Measurements from ENCODE around the gene PRKACA.

DNA sequence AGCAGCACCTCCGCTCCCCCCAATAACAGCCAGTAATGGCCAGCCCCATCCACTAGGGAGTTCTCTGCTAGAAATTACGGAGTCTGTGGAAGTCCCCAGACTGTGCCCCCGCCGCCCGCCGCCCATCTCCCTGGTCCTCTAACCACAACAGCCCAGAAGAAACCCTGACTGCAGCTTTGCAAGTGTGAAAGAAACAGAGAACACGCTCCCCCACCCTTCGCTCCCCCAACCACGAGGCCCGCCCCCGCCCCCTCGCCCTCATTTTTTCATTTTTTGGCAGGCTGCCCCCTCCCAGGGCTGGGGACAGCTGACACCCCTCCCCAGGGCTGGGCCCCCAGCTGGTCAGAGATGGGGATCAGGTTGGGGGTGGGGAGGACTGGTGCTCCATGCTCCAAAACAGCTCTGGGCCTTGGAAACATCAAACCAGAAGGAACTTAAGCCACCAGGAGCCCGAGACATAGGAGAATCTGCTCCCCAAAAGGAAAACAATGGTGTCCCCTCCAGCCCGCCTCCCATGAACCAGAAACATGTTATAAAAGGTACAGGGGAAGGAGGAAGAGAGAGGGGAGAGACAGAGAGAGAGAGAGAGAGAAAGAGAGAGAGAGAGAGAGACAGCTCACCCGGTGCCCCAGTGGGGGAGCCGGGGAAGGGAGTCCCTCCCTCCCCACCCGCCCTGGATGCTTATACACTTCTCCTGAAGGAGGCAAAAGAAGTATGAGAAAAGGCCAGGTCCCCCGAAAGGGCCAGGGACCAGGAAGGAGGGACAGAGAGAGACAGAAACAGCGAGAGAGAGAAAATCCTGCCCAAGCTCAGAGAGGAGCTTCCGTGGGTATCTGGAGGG lies 48.6 kb upstream of the PRKACA start:
- TF ChIP-seq EZH2 (IDR thresholded peaks at IDR 0.05; ENCODE audit: insufficient read depth, poor library complexity, severe bottlenecking) (no peak), EZH2phosphoT487 (IDR thresholded peaks at IDR 0.05; ENCODE audit: insufficient read depth, low read depth) (no peak)

All from GM23248 (cell line).